Erythroblast (primary cell): ENCODE measurements around the gene ALG2.

ENCODE experiments used
- DNase-seq, 2 experiments: peaks; one replicate each; lab custom pipeline; 2025; lab: John Stamatoyannopoulos, UW
- GATA1 ChIP-seq: IDR thresholded peaks from 2 replicates; pipeline ENCODE4 v1.6.1; 2011; ENCODE audit warnings: low read depth, mild to moderate bottlenecking, control low read depth, low read length, moderate library complexity
- POLR2A ChIP-seq: IDR thresholded peaks from 2 replicates; pipeline ENCODE4 v1.6.1; 2011; ENCODE audit warnings: mild to moderate bottlenecking, low read length

Gene ALG2

DNA sequence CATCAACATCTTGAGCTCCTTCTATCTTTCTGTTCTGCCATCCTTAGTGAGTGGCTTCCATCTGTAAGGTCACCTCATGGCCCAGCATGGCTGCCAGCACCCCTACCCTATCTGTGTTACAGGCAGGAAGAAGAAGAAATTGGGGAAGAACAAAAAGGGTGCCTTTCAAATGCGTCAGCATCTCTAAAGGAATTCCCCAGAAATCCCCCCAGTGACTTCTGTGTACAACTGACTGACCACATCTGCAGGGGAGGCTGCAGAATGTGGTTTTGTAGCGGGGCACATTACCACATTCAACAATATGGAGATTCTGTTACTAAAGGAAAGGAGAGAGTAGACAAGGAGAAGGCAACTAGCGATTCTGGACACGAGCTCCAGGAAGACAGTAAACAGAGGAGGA, 40.1 kb downstream of the ALG2 start:
- DNase-seq: no peak
- no peak for TF ChIP-seq GATA1
- TF ChIP-seq POLR2A: no peak

DNA sequence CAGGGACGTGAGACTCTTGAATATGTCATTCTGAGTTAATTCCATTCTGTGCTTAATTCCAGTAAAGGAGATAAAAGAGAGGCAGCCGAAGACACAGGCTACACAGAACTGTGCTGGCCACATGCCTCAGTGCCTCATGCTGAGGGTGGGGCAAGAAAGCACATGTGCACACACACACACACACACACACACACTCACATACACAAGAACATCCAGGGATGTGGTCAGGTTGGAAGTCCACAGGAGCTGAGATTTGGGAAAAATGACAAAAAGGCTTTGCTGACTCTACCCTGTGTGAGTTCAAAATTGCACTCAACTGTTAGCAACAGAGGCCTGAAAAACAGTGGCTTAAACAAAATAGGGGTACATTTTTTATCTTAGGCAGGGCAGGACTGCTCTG, 40.5 kb downstream of the ALG2 start:
- TF ChIP-seq POLR2A (no peak), GATA1 (no peak)
- no peak for DNase-seq

DNA sequence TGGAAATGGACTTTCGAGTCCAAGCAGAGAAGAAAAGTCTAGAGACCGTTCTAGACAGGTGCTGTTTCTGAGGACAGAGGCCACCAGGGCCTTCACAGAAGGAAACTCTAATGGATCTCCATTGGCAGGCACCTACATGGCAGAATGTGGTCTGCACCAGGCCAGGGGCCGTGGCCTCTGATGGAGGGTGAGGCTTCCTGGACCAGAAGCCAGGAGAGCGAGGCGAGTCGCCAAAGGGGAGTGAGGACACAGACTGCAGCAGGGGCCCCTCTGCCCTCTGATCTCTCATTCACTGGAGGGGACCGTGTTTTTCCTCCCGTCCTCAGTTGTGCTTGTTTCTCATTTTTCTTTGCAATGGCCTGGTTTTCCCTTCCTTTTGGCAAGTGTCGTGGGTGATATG, 41.1 kb downstream of the ALG2 start:
- DNase-seq: no peak

DNA sequence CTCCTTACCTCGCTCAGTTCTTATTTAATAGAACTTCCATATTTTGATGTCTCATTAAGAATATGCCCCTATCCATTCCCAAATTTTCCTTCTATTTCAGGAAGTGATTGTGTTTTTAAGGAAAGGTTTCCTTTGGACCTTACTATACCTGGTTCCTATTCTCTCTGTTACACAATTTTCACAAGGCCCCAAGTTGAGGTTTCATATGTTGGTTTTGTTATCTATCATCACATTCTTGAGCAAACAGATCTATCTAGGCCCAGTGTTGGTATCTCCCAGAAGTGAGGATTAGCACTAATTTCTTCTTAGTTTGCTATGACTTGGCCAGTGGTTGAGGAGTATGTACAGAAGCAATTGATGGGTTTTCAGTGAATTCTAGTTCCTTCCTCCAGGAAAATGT, 41.5 kb downstream of the ALG2 start:
- TF ChIP-seq GATA1 (no peak), POLR2A (no peak)
- DNase-seq: no peak

More for the DNA sequence above, 41.1 kb downstream of the ALG2 start:
- TF ChIP-seq POLR2A (no peak), GATA1 (no peak)

DNA sequence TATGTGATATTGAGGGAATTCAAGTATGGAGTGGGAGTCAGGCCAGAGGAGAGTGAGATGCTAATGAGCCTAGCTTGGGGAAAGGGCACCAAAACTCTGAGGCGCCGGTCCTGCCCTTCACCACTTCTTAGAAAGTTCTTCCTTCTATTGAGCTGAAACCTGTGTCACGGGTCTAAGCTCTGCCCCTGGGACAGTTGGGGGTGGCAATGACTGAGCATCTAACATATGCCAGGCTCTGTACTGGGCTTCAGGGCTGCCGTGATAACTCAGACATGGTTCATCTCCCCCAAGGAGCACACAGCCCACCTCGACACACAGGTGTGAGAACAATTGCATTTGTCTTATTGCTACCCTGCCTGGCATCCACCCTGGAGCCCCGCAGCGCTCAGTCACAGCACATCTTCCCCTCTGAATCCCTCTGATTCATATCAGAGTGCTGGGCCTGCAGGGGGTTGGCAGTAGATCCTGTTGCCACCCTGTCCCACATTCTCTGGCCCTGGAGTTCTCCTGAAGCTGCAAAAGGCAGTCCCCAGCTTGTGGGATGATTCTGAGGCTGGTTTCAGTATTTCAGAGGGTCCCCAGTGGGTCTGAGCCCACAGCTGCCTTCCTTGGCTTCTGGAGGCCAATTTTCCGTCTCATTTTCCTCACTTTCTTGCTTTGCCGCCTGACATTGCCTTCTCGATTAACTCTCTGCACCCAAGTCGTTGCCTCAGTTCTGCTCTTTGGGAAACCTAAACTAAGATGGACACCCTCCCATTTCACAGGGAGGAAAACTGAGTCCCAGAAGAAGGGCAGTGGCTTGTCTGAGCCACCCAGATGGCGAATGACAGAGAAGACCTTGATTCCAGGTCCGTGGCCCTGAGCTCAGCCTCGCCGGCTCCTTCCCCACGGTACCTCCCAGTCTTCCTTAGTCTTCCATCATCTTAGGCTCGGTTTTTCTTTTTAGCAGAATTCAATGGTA, 42.5 kb downstream of the ALG2 start:
- DNase-seq: no peak
- TF ChIP-seq POLR2A: no peak
- TF ChIP-seq GATA1: no peak

DNA sequence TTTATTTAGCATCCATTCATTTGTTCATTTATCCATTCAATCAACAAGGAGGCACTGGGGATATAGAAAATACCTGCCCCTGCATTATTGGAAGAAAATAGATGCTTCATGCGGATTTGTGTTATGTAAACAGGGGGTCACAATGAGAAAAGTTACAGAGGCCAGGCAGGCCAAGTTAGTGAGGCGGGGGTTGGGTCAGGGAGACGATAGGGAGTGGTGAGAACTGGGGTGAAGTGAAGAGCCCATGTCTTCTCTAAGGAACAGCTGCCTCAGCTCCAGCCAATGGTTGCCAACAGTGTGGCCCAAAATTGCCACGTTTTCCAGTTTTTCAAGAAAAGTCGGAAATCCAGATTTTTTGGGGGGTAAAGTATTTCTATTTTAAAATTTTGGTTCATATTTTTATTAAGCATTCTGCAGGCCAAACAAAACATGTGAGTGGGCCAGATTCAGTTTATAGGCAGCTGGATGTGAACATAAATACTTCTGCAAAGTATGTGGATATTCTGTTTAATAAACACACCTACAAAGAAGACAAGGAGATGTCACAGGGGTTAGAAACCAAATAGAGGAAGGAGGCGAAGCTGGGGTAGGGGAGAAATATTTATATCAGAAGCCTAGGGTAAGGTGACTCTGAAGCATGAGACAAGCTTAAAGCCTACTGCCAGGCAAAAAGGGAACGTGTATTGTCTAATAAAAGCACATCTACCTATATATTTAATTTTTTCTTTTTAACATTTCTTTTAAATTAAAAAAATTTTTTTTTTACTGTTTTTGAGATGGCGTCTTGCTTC, 44.0 kb downstream of the ALG2 start:
- DNase-seq: no peak
- TF ChIP-seq POLR2A (no peak), GATA1 (no peak)

DNA sequence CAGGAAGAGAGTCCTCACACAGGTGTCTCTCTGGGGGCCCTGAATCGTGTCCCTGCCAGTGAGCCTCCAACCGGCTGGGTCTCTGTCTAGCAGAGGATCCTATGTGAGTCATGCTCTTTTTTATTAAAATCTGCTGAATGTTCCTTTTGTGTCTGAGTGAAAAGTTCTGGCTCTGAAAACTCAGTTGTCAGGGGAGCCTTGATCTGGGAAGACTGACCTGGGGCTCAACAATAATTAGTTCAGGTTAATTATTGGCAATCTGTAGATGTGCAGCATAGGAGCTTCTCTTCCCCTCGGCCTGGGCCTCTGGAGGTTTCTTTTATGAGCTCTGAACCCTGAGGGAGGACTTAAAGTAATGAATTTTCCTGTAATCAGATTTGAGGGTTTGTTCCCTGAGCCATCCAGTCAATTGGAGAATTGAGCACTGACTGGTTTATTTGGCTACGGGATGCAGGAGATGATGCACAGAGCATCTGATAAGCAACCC, 45.2 kb downstream of the ALG2 start:
- TF ChIP-seq POLR2A (no peak), GATA1 (no peak)
- DNase-seq: no peak

DNA sequence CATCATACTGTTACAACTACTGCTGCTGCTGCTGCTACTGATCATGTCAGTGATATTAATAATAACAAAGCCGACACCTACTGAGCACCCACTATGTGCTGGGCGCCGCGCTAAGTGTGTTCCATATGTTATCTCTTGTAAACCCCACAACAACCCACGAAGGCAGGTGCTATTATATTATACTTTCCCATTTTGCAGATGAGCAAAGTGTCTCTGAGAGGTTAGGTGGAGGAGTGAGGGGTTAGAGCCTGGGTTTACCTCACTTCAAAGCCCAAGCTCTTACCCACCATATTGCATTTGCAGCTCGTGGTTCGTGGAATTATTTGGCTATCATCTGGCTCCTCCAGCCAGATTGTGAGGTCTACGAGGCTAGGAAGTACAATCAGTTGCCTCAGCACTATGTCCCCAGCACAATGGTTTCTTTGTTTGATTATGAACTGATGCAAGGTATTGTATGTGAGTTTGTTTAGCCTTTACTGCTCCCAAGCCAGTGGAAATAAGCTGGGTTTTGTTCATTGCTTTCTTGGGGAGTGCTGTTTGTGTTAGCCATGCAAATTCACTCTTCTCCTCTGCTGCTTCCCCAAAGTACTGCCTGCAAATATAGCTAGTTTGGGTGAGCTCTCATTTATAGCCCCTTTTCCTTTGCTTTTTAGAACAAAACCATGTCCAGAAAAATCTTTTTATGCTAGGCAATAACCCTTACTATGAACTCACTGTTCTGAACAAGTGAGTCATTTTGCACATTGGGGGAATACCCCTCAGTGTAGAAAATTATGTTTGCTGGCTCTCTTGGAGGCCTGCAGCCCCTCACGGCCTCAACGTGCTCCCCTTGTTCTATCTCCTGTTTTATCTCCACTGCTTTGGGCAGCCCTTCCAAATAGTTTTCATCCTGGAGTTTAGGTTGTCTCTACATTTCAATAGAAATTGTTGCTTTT, 47.9 kb downstream of the ALG2 start:
- no peak for DNase-seq
- TF ChIP-seq POLR2A (no peak), GATA1 (no peak)

DNA sequence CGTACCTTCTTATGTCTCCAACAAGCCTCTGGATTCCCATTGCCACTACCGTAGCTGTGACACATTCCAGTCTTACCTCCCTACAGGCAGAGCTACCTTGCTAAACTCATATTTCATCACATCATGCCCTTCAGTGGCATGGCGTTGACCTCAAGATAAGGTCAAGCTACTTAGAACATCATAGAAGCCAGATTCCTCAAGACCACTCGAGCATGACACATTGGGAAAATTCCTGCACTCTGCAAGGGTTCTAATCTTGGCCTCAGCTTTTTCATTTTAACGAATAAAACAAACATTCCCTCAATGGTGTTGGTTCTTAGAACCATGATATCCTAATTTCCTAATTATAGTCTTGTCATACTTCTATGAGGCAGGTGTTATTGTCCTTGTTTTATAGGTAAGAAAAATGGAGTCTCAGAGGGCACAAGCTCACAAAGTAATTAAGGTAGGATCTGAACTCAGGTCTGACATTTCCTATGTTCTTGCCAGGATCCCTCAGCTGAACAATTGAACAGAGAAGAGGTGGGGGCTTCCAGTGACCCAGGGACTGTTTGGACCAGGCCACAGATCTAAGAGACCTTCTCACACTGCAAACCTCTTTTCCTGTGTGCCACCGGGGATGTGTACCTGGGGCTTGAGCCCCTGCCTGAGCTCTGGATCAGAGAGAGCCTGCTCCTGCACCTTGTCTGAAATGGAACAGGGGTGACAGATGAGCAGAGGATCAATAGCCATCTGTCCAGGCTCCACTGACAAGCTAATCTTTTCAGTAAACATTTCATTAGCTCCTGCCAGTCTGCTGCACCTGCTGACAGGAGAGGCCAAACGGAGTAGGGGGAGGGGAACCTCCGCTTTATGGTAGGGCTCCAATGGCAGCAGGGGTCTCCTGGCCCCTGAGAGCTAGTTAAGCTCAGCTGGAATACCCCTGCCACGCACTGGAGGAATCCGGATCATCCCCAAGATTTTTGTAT, 49.3 kb downstream of the ALG2 start:
- no peak for DNase-seq
- no peak for TF ChIP-seq GATA1
- no peak for TF ChIP-seq POLR2A

DNA sequence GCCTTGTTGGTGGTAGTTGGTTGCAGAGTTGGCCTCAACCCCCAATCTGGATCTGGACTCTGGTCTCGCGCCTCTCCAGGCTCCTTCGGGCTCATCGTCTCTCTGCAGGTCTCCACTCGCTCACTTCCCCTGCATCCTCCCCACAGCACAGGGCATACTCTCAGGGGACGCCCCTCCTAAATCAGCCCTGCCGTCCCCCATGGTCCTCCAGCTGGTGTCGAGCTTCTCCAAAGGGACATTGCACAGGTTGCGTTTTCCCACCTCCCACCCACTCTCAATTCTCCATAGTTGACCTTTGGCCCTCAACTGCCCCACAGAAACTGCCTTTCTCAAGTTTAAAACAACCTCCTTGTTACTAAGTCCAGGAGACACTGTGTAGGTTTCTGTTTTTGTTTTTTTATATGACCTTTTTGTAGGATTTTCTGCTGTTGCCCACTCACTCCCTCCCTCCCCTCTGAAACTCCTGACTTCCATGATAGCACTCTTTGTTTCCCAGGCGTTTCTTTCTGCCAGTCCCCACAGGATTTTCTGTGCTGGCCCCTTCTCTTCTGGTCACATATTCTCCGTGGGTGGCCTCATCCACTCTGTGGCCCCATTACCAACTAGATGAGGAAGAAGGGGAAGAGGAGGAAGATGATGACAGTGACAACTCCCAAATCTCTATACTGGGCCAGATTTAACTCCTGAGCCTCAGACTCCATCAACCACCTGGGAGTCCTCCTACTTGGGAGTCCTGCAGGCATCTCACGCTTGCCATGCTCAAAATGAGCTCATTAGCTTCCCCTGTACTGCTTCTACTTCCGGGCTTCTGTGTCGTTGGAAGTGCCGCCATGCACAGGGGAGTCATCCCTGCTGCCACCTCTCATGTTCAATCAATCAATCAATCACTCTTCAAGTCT, 50.3 kb downstream of the ALG2 start:
- no peak for DNase-seq
- TF ChIP-seq GATA1 (no peak), POLR2A (no peak)
